ENCODE data around the gene ZNF569. TPM values are rescaled to one million over a fixed set of nuclear protein-coding genes. Genes with fewer than 3 reads are reported as not detected.

The ZNF569 gene
- 11.8 TPM for total RNA-seq (ENCODE audit: unreplicated experiment)
- long read RNA-seq, full-length matches to known transcripts, result 3 of 5 reads
- long read RNA-seq, partial matches to known transcripts, result 1 of 5 reads
- long read RNA-seq, other reads (novel, unspliced or antisense), result 1 of 5 reads

DNA sequence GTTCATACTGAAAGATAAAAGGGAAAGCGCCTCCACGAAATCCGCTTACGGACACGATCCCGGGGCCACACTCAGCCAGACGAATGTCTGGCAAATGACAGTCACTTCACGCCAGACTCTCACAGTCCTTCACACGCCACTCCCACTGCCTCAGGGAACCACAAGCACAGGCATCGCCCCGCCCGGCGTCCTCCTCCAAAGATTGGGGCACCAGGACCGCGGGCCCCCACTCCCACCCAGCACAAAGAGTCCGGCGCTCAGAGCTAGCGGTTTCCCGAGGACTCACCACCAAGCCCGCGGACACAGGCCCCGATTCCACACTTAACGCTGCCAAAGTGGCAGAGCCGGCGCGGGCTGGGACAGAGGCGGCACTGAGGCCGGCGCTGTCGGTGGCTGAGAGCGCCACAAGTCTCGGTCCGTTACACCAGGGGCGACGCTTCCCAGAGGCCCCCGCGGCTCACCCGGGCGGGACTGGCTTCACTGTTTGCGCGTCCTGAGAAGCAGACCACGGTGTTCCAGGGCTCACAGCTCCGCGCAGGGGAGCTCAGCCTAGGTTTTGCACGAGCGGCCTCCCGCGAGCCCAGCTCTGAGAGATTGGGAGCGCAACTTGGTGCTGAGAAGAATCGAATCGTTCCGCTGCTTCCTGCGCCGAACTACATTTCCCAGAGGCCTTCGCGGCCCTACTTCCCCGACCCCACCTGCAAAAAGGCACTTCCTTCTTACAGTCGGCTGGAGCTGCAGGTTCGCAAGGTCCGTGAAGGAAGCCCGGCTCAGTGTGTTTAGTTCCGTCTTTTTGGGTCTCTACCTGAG is at the start of gene ZNF569:
TSS of gene ZNF569 (minus strand) at position 647 of the 810 bp plus-strand sequence. CDS start 22,523 bp downstream, outside the sequence.
- Mint-ChIP-seq H3K9me3 (ENCODE audit: unreplicated experiment) (peaks cover 26% of the 10 kb centered on the region), H3K4me1 (ENCODE audit: low read depth, unreplicated experiment) (peaks cover 17% of the 10 kb centered on the region), H3K4me3 (ENCODE audit: unreplicated experiment) (peak within 1 kb of the TSS; percentile 97), H3K27me3 (ENCODE audit: unreplicated experiment) (peaks cover 10% of the 10 kb centered on the region), H3K36me3 (ENCODE audit: unreplicated experiment) (peaks cover 27% of the 10 kb centered on the region), H3K27ac (ENCODE audit: unreplicated experiment) (peak within 1 kb of the TSS; percentile 68)
- peak; percentile 83 for DNase-seq
- TF ChIP-seq, protein P1, sequence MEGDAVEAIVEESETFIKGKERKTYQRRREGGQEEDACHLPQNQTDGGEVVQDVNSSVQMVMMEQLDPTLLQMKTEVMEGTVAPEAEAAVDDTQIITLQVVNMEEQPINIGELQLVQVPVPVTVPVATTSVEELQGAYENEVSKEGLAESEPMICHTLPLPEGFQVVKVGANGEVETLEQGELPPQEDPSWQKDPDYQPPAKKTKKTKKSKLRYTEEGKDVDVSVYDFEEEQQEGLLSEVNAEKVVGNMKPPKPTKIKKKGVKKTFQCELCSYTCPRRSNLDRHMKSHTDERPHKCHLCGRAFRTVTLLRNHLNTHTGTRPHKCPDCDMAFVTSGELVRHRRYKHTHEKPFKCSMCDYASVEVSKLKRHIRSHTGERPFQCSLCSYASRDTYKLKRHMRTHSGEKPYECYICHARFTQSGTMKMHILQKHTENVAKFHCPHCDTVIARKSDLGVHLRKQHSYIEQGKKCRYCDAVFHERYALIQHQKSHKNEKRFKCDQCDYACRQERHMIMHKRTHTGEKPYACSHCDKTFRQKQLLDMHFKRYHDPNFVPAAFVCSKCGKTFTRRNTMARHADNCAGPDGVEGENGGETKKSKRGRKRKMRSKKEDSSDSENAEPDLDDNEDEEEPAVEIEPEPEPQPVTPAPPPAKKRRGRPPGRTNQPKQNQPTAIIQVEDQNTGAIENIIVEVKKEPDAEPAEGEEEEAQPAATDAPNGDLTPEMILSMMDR (IDR thresholded peaks at IDR 0.05; ENCODE audit: partially characterized antibody, unreplicated experiment), result no peak

DNA sequence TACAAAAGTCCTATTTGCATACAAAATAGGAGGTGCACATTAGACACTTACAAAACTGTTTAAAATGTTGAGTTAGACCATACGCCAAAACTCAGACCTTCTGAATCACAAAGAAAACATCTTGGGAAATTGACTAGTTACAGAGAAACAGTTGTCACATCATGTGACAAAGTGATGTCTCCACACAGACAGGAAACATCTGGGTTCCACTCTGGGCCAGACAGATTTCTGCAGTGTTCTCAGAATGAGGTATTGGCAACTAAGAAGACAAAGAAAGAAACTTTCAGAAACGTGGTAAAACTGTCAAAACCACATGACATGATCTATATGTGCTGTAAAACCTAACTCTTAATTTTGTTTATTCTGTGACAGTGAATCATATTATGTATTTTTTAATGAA is 46.2 kb upstream of the ZNF569 start:
- Mint-ChIP-seq H3K4me1 (ENCODE audit: low read depth, unreplicated experiment) (no peaks in the 10 kb centered on the region), H3K36me3 (ENCODE audit: unreplicated experiment) (peaks cover 14% of the 10 kb centered on the region), H3K9me3 (ENCODE audit: unreplicated experiment) (peaks cover 3% of the 10 kb centered on the region), H3K4me3 (ENCODE audit: unreplicated experiment) (no peak overlapping the region), H3K27ac (ENCODE audit: unreplicated experiment) (no peak overlapping the region), H3K27me3 (ENCODE audit: unreplicated experiment) (peaks cover 2% of the 10 kb centered on the region)
- DNase-seq, result no peak
- TF ChIP-seq, protein P1 (IDR thresholded peaks at IDR 0.05; ENCODE audit: partially characterized antibody, unreplicated experiment), result no peak

DNA sequence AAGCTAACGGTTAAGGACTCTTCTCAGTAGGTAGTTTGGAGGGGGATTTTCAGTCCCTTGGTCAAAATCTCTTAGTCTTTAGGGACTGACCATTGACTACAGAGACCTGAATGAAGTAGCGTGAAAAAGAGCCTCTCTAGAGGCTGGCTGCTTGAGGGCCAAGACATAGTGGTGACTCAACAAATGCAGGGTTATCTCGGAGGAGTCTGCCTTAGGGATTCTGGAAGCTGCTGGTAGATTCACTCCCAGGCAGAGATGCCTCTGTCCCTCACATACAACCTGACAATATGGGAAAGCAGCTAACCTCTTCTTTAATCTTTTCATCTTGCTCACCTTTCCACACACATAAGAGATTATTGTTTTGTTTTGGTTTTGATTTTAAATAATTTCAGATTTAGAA is 44.6 kb upstream of the ZNF569 start:
- no peaks in the 10 kb centered on the region for H3K9me3 Mint-ChIP-seq (ENCODE audit: unreplicated experiment)
- H3K36me3 Mint-ChIP-seq (ENCODE audit: unreplicated experiment), result peaks cover 9% of the 10 kb centered on the region
- no peaks in the 10 kb centered on the region for H3K27me3 Mint-ChIP-seq (ENCODE audit: unreplicated experiment)
- H3K27ac Mint-ChIP-seq (ENCODE audit: unreplicated experiment), result no peak overlapping the region
- no peaks in the 10 kb centered on the region for H3K4me1 Mint-ChIP-seq (ENCODE audit: low read depth, unreplicated experiment)
- H3K4me3 Mint-ChIP-seq (ENCODE audit: unreplicated experiment), result no peak overlapping the region
- TF ChIP-seq, protein P1 (IDR thresholded peaks at IDR 0.05; ENCODE audit: partially characterized antibody, unreplicated experiment), result no peak
- DNase-seq, result no peak

DNA sequence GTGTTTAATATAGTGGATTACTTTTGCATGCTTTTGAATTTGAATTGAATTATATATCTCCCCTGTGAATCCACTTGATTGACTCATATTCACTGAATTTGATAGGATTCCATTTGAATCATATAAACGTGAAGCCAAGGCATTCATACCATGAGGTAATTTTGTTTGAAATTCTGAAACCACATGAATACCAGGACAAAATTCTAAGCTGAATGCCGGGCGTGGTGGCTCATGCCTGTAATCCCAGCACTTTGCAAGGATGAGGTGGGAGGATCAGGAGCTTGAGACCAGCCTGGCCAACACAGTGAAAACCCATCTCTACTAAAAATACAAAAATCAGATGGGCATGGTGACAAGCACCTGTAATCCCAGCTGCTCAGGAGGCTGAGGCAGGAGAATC is 43.9 kb upstream of the ZNF569 start:
- TF ChIP-seq, protein P1 (IDR thresholded peaks at IDR 0.05; ENCODE audit: partially characterized antibody, unreplicated experiment), result no peak
- Mint-ChIP-seq H3K27me3 (ENCODE audit: unreplicated experiment) (no peaks in the 10 kb centered on the region), H3K4me1 (ENCODE audit: low read depth, unreplicated experiment) (no peaks in the 10 kb centered on the region), H3K27ac (ENCODE audit: unreplicated experiment) (no peak overlapping the region), H3K36me3 (ENCODE audit: unreplicated experiment) (peaks cover 9% of the 10 kb centered on the region), H3K9me3 (ENCODE audit: unreplicated experiment) (no peaks in the 10 kb centered on the region), H3K4me3 (ENCODE audit: unreplicated experiment) (no peak overlapping the region)
- no peak for DNase-seq

DNA sequence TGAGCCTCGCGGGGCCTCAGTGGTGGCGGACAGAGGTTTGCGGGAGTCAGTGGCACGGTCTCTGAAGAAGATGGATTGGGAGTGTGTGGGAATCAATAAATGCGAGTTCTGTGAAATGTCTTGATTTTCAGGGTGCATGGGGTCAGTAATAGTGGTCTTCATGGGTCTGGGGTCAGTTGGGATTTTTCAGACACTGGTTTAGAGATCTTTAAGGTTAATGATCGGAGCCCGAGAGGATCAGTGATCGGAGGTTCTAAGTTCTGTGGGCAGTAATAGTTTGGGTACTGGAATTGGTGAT is 39.9 kb upstream of the ZNF569 start:
- Mint-ChIP-seq H3K4me3 (ENCODE audit: unreplicated experiment) (no peak overlapping the region), H3K27me3 (ENCODE audit: unreplicated experiment) (no peaks in the 10 kb centered on the region), H3K4me1 (ENCODE audit: low read depth, unreplicated experiment) (no peaks in the 10 kb centered on the region), H3K27ac (ENCODE audit: unreplicated experiment) (no peak overlapping the region), H3K36me3 (ENCODE audit: unreplicated experiment) (peaks cover 19% of the 10 kb centered on the region), H3K9me3 (ENCODE audit: unreplicated experiment) (peaks cover 1% of the 10 kb centered on the region)
- no peak for DNase-seq
- TF ChIP-seq, protein P1 (IDR thresholded peaks at IDR 0.05; ENCODE audit: partially characterized antibody, unreplicated experiment), result no peak
